Measurements from ENCODE around the gene BTG3. TPM values are rescaled to one million over a fixed set of nuclear protein-coding genes. Genes with fewer than 3 reads are reported as not detected.

BTG3 gene
- total and polyA plus RNA-seq, 9 of the 15 experiments (the other 6 are each of a cell fraction or from before 2014, with no cell fraction given): 11.7 to 43.0 (median 29.7) TPM

- TF ChIP-seq GMEB1 (CRISPR knock-in tag; IDR thresholded peaks at IDR 0.05) (0 out of 2 replicates have a peak, but pooled peaks have one; percentile 26), CCAR2 (IDR thresholded peaks at IDR 0.05; ENCODE audit: low read depth, low read length) (no peak), SIRT6 (IDR thresholded peaks at IDR 0.05; ENCODE audit: low read depth, low read length) (no peak), KLF1 (tag; IDR thresholded peaks at IDR 0.05) (no peak), CTCFL (IDR thresholded peaks at IDR 0.05; ENCODE audit: borderline replicate concordance, insufficient read depth, low read depth, low read length, poor library complexity, severe bottlenecking) (peak; percentile 52), KLF13 (tag; IDR thresholded peaks at IDR 0.05; ENCODE audit: borderline replicate concordance, low read depth) (no peak), NR2C1 (IDR thresholded peaks at IDR 0.05) (no peak), NR2C1 (tag; IDR thresholded peaks at IDR 0.05) (no peak), FOXK2 (conservative IDR thresholded peaks at IDR 0.05 in 1 of 2, IDR thresholded peaks at IDR 0.05 in 1 of 2; ENCODE audit: low read depth in 2 of 2) (no peak), PURB (CRISPR knock-in tag; IDR thresholded peaks at IDR 0.05; ENCODE audit: low read depth) (no peak), GABPB2 (CRISPR knock-in tag; conservative IDR thresholded peaks at IDR 0.05) (no peak), HSF4 (CRISPR knock-in tag; IDR thresholded peaks at IDR 0.05; ENCODE audit: borderline replicate concordance) (no peak), ZBTB34 (CRISPR knock-in tag; IDR thresholded peaks at IDR 0.05) (no peak), RBM14 (IDR thresholded peaks at IDR 0.05; ENCODE audit: borderline replicate concordance, insufficient read depth, low read depth, low read length) (no peak), PRMT5 (CRISPR knock-in tag; IDR thresholded peaks at IDR 0.05) (no peak), TAF1 (IDR thresholded peaks at IDR 0.05; ENCODE audit: control insufficient read depth, extremely low read depth, insufficient read depth, low read length, severe bottlenecking) (peak; percentile 64), MEF2A (IDR thresholded peaks at IDR 0.05; ENCODE audit: control insufficient read depth, low read depth, low read length) (no peak), VEZF1 (CRISPR knock-in tag; IDR thresholded peaks at IDR 0.05) (no peak), ZBTB8A (IDR thresholded peaks at IDR 0.05; ENCODE audit: partially characterized antibody) (no peak), NFRKB (IDR thresholded peaks at IDR 0.05; ENCODE audit: low read depth) (0 out of 2 replicates have a peak, but pooled peaks have one; percentile 34), GATAD2B (IDR thresholded peaks at IDR 0.05; ENCODE audit: borderline replicate concordance) (no peak), SREBF2 (CRISPR knock-in tag; IDR thresholded peaks at IDR 0.05) (no peak)
Observed at GRCh38 chr21:17611414-17612022, 1.2 kb downstream of the BTG3 start (continued).

Data from K562 (cell line).